ENCODE results near the gene C6orf118. TPM values are rescaled to one million over a fixed set of nuclear protein-coding genes. Genes with fewer than 3 reads are reported as not detected.

C6orf118 gene
- not detected in 2 replicates for total RNA-seq

DNA sequence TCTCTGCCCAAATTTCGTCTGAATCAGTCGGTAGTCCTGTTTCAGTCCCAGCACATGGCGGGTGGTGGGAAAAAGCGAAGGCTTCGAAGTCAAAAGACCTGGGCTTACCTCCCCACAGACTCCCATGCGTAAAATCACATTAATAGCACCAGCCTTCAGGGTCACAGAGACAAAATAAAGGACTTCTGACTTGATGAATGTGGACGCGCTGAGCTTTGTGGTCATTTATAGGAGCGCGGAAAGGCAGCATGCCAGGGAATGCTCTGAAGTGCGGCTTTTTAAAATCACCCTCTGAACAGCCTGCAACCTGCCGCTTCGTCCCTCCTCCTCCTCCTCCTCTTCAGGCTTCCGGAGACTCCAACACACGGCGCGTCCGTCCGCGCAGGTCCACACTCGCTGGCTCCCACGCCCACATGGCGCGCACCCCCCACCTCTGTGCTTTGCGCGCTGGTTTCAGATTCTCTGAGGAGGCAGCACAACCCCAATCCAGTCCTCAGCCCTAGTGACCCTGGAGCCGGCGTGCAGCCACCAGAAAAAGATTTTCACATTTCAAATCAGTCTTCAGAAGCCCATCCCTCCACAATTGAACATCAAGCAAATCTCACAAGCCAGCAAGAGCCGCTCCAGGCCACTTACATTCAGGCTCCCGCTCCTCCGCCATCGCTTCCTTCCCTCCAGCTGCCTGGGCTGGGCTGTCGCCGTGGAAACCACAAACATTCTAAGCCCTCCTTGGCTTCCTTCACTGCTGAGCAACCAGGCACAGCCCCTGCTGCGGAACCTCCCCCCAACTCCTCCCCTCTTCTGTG lies at the start of gene C6orf118:
Gene C6orf118, minus strand, starts transcription at position 680 of the 806 bp plus-strand sequence. Its CDS starts 19 bp downstream, at position 661.

